ENCODE measurements around the gene ADAM10.

The ADAM10 gene

DNA sequence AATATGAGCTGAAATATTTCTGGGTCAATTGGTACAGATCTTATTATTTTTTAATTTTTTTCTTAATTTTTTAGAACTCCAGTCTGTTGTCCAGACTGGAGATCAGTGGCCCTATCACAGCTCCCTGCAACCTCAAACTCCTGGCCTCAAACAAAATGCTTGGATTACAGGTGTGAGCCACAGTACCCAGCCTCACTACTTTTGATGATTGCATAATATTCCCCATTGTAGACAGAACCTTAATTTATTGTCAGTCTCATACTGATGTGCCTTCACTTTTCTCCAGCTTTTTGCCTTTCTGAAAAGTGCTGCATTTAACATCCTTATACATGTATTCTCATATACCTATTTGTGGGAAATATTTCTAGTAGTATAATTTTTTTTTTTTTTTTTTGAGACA, 172.8 kb downstream of the ADAM10 start:
- DNase-seq (ENCODE audit: low read depth): no peak

DNA sequence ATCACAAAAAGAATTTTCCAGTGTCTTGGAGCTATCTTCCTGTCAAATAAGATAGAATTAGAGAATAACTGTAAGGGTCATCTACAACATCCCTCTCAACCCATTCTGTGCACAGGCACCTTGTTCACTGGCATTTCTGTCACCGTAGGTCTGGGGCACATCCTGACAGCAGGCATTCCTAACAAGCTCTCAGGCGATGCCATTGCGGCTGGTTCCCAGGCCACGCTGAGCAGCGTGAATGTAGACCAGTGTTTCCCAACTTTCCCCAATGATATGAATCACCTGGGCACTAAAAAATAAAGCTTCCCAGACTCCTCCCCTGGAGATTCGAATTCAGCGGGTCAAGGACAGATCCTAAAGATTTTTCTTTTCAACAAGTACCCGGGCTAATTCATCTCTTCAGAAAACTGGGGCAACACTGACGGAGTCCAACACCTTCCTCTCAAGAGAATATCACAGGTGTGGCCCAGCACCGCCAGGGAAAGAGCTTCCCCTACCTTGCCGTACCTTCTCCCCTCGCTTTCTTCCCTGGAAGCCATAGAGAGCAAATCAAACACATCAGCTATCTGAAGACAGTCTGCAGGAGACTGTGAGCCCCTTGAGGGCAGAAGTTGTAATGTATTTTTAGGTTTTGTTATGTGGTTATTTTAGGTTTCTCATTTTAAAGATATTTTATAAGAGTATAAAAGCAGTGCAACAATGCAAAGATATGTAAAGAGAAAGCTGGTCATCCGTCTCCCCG, 174.3 kb downstream of the ADAM10 start:
- no peak for DNase-seq (ENCODE audit: low read depth)

DNA sequence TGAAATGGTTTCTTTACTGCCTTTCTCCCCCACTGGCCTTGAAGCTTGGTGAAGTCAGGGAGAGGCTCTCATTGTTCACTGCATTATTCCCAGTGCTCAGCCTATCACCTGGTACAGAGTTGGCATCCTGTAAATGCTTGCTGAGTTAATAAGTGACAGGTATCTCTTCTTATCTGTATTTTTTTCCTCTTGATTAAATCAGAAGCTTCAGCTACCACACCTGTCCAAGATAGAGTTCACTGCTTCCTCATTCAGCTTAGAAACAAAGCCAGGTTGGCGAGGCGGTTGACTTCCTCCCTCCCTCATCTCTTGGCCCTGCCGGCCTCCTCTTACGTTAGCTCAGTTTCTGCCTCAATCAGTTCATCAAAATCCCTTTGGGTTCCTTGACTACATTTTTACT, 174.9 kb downstream of the ADAM10 start:
- DNase-seq (ENCODE audit: low read depth): no peak

DNA sequence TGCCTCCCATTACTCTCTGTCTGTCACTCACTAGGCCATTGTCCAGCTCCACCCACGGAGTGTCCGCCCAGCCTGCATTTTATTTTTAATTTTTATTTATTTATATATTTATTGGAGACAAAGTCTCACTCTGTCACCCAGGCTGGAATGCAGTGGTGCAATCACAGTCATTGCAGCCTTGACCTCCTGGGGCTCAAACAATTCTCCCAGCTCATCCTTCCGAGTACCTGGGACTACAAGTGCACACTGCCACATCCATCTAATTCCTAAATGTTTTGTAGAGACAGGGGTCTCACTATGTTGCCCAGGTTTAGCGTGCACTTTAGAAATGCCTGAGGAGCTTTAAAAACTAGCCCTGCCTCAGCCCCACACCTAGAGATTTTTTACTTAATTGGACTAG, 176.2 kb downstream of the ADAM10 start:
- no peak for DNase-seq (ENCODE audit: low read depth)

DNA sequence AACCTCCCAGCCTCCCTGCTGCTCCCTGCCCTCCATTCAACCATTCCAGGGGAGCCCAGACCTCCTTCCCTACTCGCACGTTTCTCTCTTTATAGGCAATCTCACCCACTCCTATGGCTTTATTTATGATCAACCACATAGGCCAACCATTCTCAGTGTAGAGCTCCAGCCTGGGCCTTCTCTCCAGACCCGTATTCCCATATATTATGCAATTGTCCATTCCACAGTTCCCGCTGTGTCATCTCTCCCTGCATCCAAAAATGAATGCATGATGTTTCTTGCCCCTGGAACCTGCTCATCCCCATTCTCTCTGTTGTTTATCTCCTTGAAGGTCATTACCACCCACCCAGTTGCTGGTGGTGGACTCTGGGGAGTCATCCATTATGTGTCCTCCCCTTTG, 177.0 kb downstream of the ADAM10 start:
- DNase-seq (ENCODE audit: low read depth): no peak

DNA sequence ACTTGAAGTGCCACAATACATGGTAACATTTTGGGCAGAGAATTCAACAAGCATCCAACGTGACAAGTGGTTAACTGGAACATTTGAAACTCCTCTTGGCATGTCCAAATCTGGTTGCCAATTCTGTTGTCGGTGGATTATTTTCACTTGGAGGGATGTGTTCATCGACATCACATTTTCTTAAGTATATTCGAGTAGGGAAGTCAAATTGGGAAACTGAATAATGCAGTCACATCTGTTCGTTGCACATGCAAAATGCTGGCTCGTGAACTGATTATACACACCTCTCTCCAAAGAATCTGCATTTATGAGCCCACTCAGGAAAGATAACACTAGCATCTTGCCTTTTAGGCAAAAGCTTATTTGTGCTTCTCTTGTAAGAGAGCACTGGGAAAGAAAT, 178.0 kb downstream of the ADAM10 start:
- no peak for DNase-seq (ENCODE audit: low read depth)

DNA sequence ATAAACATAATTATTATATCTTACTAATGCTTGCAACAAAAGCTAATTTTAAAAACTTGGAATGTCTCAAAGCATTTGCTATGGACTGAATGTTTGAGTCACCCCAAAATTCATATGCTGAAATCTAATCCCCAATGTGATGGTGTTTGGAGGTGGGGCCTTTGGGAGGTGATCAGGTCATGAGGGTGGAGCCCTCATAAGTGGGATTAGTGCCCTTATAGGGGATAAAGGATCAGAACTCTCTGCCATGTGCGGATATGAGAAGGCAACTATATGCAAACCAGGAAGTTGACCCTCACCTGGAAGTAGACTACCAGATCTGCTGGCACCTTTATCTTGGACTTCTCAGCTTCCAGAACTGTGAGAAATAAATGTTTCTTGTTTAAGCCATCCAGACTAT, 180.1 kb downstream of the ADAM10 start:
- no peak for DNase-seq (ENCODE audit: low read depth)

DNA sequence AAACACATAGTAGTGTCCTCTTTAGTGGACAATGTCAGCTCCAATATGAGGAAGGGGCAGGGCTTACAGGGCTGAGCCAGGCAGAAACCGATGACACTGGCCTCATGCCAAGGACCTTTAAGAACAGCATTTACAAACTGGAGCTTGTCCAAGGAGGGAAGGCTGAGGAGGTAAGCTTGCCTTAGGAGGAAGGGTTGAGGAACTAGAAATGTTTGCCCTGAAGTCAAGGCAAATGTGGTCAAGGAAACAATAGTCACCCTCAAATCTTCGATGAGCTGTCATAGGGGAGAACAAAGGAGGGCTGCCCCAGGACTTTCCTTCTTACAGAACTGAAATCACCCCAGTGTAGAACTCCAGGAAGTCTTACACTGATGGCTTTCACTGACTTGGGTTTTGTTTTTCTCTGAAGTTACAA, 181.3 kb downstream of the ADAM10 start:
- DNase-seq (ENCODE audit: low read depth): no peak

DNA sequence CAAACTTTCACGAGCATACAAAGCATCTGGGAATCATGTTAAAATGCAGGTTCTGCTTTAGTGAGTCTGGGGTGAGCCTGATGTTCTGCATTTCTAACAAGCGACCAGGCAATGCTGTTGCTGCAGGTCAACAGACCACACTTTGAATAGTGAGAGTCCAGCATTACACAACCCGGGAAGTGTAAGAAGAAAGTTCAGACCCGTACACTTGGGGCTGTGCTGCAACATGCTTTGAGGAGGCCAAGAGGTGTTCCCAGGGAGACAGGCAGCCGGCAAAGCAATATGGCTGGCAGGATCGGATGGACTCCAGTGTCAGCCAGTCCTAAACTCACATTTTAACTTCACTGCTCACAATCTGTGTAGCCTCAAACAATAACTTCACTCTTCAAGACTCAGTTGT, 183.5 kb downstream of the ADAM10 start:
- DNase-seq (ENCODE audit: low read depth): no peak

DNA sequence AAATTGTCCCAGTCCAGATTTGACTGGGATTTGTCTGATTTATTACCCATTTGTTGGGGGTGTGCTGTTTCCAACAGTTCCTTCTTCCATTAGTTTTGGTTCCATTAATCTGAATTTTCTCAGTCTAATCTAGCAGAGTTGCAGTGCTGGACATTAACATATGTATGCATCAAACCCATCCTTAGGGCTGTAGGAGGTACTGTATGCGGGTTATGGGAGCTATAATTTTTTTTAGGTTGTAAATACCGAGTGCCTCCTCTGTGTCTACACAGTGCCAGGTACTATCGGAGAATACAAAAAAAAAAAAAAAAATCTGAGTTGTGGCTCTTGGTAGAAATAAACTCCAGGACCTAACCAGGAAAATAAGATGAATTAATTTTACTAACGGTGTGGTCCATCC, 183.9 kb downstream of the ADAM10 start:
- DNase-seq (ENCODE audit: low read depth): no peak

DNA sequence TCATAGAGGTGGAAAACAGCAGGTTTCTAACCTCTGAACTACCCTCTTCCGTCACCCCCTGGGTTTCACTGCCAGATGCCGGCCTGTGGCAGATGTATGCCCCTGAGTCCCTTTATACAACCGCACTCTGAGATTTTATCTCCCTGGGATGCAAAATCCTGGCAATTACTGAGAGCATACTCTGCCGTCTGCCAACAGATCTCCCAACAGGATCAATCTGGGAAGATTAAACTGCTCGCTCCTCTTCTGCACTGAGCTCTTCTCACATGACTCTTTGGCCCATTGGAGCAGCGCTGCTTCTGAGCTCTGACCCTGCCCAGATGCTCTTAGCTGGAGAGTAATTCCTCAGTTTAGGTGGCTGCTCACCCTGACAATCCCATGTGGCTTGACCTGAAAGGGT, 184.5 kb downstream of the ADAM10 start:
- no peak for DNase-seq (ENCODE audit: low read depth)

DNA sequence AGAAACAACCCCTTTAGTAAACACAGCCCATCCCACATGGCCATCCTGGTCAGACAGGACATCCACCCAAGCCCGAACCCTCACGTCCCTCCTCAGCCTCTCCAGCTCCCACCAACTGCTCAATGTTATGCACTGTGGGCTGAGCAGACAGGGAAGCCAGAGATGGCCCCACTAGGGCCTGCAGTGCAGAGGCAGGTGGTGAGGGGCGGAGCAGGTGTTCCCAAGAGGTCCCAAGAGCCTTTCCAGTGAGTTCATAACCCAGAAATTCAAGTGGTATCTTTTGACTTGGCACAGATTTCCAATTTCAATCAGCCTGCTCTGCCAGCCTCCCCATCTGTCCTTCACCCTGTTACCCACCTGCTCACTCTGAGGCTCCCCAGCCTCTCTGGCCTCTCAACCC, 187.4 kb downstream of the ADAM10 start:
- DNase-seq (ENCODE audit: low read depth): no peak

DNA sequence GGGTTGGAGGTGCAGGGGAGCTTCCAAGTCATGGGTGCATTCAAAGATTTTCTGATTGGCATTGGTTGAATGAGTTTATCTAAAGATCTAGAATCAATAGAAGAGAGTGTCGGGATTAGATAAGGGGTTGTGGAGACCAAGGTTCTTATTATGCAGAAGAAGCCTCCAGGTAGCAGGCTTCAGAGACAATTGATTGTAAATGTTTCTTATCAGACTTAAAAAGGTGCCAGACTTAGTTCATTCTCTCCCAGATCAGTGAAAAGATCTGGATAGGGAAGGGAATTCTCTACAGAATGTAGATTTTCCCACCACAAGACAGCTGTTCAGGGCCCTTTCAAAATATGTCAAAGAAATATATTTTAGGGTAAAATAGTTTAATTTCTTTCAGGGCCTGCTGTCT, 188.2 kb downstream of the ADAM10 start:
- DNase-seq (ENCODE audit: low read depth): no peak

DNA sequence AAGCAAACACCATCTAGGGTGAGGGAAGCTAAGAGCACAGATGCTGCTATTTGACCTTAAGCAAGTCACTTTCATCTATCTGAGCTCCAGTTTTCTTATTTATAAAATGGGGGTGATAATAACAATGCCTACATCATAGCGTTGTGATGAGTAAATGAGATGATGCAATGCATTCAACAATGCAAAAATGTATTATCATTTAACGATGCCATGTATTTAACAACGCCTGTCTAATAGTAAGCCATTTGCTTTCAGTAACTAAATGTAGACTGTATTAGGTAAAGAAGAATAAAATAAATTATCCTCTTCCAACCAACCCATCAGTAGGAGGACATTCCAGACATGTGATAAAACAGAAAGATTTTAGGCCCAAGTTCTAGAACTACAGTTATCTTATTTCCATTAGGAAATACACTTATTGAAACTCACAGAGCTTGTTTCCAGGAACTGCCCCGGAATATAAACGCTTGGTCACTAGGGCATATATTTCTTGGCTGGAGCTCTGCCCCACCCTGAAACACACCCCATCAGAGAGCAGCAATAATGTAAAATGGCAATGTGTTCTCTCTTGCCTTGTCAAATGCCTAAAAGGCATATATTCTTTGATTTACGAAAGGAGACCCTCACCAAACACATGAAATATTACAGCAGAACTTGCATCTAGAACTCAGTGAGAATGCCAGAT, 189.5 kb downstream of the ADAM10 start:
- DNase-seq (ENCODE audit: low read depth): no peak

DNA sequence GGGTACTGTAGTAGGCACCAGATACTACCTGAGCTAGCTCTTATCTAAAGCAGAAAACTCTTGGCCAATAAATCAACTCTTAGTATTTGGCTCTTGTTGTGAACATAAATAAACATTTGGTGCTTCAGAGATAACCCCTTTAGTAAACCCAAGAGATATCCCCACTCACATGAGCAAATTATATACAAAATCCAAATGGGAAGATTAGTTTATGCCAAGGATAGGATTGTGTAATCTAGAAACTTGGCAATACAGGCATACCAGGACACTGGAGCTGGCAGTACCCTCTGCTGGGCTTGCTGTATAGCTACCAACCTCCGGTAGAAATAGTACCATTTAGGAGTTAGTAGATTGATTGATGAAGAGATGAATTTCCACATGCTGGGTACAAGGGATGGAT, 190.7 kb downstream of the ADAM10 start:
- no peak for DNase-seq (ENCODE audit: low read depth)

DNA sequence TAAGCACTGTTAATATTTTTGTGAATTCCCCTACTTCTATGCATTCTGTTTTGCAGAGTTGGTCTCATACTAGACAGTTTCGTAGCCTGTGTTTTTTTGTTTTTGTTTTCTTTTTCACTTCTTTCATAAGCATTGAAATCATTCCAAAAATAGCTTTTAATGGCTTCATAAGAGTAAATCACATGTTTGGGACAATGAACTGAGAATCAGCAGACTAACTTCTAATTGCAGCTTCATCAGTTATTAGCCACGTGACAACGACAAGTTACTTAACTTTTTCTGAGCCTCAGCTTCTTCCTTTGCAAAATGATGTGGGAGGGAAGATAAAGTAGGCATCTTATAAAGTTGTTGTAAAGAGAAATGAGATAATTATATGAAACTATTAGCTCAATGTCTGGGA, 193.0 kb downstream of the ADAM10 start:
- no peak for DNase-seq (ENCODE audit: low read depth)

DNA sequence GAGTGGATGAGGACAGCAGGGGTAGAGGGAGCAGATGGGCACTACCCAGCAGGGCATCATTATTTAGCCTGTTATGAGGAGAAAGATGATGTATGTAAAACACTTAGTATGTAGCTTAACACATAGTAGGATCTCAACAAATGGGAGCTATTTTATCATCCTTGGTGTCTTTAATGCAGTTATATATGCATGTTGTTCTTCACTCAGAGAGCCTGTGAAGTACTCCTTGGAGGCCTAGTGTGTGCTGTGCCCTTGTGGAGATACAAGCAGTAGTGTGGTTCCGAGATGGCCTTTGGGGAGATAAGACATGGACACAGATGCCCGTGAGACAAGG, 193.5 kb downstream of the ADAM10 start:
- DNase-seq (ENCODE audit: low read depth): no peak

DNA sequence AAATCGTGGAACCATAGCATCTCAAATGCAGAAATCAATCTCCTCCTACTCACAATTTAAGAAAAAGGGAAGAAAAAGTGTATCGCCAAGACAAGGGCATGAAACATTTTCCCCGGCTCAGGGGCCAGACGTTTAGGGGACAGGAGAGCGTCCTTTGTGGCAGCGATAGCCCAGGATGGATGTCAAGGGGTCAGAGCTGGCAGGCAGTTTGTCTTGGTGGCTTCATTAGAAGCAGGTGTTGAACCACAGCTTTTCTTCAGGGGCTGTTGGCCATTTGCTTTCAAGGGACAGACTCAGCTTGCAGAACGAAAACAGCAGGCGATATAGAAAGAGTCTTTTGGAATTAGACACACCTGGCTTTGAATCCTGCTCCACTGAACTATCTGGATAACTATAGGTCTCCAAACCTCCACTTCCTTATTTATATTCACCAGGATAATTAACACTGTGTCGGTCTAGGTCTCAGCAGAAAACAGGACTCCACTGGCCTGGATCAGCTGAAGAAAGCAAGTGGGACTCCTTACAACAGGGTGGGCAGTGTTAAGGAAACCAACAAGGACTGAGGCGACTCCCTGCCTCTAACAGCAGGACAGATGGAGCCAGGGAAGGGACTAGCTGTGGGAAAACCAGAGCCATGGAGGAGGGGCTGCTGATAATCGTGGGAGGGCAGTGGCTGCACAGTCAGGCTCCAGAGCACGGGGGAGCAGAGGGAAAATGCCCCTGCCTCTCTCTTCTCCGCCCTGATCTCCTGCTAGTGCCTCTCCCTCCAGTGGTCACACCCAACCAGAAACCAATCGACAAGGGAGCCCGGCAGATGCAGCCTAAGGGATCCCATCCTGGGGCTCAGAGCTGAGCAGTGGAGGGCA, 194.1 kb downstream of the ADAM10 start:
- DNase-seq (ENCODE audit: low read depth): no peak

DNA sequence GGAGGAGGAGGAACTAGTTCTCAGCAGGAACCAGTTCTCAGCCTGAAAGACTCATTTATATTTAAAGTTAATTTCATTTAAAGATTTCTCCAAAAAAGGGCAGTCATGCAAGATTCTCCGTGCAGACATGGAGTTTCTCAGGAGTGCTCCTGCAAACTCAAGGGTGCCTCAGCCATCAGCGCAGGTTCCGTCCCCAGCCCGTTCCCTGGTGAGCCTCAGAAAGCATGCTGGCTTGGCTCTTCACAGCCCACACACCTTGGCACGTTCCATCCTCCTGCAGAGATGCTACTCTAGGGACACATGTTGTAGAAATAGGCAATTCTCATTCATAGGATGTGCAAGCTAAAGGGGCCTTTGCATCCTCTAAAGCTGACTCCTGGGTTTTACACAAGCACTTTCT, 194.7 kb downstream of the ADAM10 start:
- DNase-seq (ENCODE audit: low read depth): no peak

DNA sequence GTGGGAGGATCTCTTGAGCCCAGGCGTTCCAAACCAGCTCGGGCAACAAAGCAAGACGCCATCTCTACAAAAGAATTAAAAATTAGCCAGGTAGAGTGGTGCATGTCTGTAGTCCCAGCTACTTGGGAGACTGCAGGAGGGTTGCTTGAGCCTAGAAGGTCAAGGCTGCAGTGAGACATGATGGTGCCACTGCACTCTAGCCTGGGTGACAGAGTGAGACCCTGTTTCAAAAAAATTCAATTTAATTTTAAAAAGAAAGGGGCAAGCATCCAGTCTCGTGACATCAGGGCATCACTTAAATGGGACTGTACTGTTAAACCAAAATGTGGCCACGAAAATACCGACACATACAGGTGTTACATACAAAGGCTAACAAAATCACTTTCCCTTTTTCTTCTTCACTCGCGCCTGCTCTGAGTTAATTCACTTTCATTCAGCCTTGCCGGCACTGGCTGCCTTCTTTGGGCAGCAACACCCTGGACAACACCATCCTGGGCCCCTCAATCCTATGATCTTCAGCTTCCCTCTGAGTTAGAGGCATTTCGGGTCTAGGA, 196.1 kb downstream of the ADAM10 start:
- no peak for DNase-seq (ENCODE audit: low read depth)

DNA sequence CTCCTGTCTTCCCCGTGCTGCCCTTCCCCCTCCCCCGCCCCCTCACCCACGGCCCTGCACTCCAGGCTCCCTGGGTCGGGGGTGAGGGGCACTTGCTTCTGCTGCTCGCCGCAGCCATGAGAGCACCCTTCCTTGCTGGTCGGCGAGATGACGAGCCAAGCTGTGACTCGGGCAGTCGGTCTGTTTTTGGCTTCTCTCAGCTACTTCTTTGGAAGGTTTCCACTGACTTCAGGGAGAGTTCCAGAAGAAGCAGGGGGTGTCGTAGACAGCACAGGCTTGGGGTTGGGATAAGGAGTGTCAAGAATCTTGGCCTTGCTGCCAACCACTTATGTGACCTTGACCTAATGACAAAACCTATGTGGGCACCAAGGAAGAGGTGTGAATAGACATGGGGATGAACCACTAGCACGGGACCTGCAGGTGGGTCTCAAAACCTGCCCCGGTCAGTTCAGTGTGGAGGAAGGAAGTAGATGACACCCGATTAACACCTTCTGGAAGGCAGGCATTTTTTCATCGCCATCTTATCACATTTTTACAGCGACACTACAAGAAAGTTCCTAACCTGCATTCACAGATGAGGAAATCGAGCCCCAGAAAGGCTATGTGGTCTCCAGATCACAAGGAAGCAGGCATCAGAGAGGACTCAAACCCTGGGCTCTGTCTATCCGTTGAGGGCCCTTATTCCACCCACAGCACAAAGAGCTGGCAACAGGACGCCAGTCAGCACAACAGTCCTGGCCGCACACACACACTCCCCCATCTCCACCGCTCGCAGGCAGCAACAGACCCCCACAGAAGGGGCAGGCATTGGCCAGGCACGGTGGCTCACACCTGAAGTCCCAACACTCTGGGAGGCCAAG, 196.8 kb downstream of the ADAM10 start:
- no peak for DNase-seq (ENCODE audit: low read depth)
